GM18873 (cell line): Measurements from ENCODE around the gene KRT34.
"Not testable (repeated sequence)": the region's sequence is repeated elsewhere in the genome, so short reads cannot be mapped to it uniquely, and the experiment has no call there.

ENCODE experiments used
- ATAC-seq: cut with Tn5 transposase; IDR thresholded peaks from one replicate; pipeline ENCODE4 v1.9.1; 2021; ENCODE audit warnings: mild to moderate bottlenecking, moderate library complexity, moderate number of reproducible peaks; ENCODE audit not compliant: unreplicated experiment, low FRiP score

The KRT34 gene

GRCh38 chr17:41381943-41382342, at the start of gene KRT34:
Gene KRT34 (minus strand): TSS chr17:41382306. CDS start chr17:41382246, 60 bp downstream.
- not testable (repeated sequence) for ATAC-seq

- ATAC-seq: not testable (repeated sequence)
Measured at GRCh38 chr17:41430376-41430775, 48.3 kb upstream of the KRT34 start.

- no peak for ATAC-seq
Measured at GRCh38 chr17:41429667-41430066, 47.6 kb upstream of the KRT34 start.

GRCh38 chr17:41428591-41429291, 46.6 kb upstream of the KRT34 start:
- no peak for ATAC-seq

GRCh38 chr17:41424111-41424635, 42.1 kb upstream of the KRT34 start, which contains the start of gene KRT37:
Gene KRT37 (minus strand): TSS chr17:41424585. CDS start chr17:41424523, 62 bp downstream.
- ATAC-seq: no peak

- ATAC-seq: not testable (repeated sequence)
Measured at GRCh38 chr17:41422586-41422985, 40.5 kb upstream of the KRT34 start.

- no peak for ATAC-seq
Measured at GRCh38 chr17:41421617-41422016, 39.5 kb upstream of the KRT34 start.

GRCh38 chr17:41421116-41421515, 39.0 kb upstream of the KRT34 start:
- no peak for ATAC-seq

- ATAC-seq: no peak
Measured at GRCh38 chr17:41420134-41420533, 38.0 kb upstream of the KRT34 start.

GRCh38 chr17:41419716-41420115, 37.6 kb upstream of the KRT34 start:
- ATAC-seq: no peak

GRCh38 chr17:41418116-41418860, 36.2 kb upstream of the KRT34 start:
- no peak for ATAC-seq

- no peak for ATAC-seq
Measured at GRCh38 chr17:41417576-41418015, 35.5 kb upstream of the KRT34 start.

GRCh38 chr17:41417127-41417526, 35.0 kb upstream of the KRT34 start:
- ATAC-seq: no peak

- ATAC-seq: no peak
Measured at GRCh38 chr17:41416479-41416878, 34.4 kb upstream of the KRT34 start.

- ATAC-seq: no peak
Measured at GRCh38 chr17:41415833-41416335, 33.8 kb upstream of the KRT34 start.

GRCh38 chr17:41415411-41415810, 33.3 kb upstream of the KRT34 start:
- no peak for ATAC-seq

- no peak for ATAC-seq
Measured at GRCh38 chr17:41413982-41414381, 31.9 kb upstream of the KRT34 start.

- no peak for ATAC-seq
Measured at GRCh38 chr17:41413353-41413957, 31.3 kb upstream of the KRT34 start.

- ATAC-seq: no peak
Measured at GRCh38 chr17:41411072-41411840, 29.1 kb upstream of the KRT34 start.

GRCh38 chr17:41407226-41407625, 25.1 kb upstream of the KRT34 start:
- ATAC-seq: no peak
